GM12801 (cell line): ENCODE measurements around the gene RBMX.

Experiments used
- TF ChIP-seq, protein P1 (sequence below): IDR thresholded peaks from one replicate; pipeline ENCODE4 v1.5.1; 2011; ENCODE audit warnings: control low read depth; ENCODE audit not compliant: insufficient read length; ENCODE audit errors: extremely low read depth

The RBMX gene

DNA sequence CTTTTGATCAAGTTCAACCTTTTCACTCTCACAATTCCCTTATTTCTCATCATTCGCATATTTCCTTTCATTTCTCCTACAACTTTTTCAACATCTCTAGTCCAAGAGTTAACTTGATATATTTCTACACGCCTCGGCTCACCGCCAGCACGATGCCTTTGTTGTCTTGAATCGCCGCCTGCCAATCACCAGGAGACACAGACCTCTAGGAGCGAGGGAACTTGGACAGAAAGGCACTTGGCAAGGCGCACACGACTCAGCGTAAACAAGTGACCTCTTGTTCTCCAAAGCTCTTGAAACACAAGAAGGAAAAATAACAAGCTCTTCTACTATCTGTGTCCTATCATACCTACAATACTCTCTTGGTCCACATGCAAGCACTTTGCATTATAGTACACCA is 27.1 kb upstream of the RBMX start:
- TF ChIP-seq, protein P1, sequence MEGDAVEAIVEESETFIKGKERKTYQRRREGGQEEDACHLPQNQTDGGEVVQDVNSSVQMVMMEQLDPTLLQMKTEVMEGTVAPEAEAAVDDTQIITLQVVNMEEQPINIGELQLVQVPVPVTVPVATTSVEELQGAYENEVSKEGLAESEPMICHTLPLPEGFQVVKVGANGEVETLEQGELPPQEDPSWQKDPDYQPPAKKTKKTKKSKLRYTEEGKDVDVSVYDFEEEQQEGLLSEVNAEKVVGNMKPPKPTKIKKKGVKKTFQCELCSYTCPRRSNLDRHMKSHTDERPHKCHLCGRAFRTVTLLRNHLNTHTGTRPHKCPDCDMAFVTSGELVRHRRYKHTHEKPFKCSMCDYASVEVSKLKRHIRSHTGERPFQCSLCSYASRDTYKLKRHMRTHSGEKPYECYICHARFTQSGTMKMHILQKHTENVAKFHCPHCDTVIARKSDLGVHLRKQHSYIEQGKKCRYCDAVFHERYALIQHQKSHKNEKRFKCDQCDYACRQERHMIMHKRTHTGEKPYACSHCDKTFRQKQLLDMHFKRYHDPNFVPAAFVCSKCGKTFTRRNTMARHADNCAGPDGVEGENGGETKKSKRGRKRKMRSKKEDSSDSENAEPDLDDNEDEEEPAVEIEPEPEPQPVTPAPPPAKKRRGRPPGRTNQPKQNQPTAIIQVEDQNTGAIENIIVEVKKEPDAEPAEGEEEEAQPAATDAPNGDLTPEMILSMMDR = no peak

DNA sequence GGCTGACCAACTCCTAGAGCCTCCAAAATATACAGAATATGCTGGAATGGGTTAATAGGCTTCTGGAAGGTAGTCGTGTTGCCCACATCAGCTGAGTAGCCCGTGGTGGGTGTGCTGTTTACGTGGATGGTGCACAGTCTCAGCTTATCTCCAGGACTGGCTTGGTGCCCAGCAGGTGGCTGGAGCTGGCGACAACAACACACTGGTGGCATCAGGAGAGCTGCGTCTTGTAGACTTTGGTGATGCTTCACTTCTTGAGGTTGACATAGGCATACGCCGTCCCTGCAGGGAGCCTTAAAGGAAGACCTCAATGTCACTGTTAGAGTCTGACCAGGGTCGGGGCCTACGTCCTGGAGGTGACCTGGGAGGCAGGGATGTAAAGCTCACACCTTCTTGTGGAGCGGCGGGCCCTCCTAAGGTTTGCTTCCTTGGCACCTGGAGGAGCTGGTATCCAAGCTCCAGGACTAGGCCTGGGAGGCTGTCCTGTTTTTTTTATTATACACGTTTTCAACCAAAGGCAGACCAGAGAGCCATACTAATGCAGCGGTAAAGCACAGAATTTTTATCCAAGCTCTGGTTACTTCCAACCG is 26.5 kb upstream of the RBMX start:
- TF ChIP-seq, protein P1 = no peak

DNA sequence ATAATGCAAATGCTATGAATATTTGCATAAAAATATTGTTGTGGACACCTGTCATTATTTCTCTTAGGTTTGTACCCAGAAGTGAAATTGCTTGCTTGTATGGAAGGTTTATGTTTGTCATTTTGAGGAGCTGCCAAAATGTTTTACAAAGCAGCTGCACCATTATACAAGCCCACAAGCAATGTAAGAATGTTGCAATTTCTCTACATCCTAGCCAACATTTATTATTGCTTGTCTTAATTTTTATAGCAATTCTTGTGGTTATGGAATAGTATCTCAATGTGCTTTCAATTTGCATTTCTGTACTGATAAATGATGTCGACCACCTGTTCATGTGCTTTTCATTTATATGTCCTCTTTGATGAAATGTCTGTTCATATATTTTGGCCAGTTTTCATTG is 18.7 kb upstream of the RBMX start:
- TF ChIP-seq, protein P1 = no peak

DNA sequence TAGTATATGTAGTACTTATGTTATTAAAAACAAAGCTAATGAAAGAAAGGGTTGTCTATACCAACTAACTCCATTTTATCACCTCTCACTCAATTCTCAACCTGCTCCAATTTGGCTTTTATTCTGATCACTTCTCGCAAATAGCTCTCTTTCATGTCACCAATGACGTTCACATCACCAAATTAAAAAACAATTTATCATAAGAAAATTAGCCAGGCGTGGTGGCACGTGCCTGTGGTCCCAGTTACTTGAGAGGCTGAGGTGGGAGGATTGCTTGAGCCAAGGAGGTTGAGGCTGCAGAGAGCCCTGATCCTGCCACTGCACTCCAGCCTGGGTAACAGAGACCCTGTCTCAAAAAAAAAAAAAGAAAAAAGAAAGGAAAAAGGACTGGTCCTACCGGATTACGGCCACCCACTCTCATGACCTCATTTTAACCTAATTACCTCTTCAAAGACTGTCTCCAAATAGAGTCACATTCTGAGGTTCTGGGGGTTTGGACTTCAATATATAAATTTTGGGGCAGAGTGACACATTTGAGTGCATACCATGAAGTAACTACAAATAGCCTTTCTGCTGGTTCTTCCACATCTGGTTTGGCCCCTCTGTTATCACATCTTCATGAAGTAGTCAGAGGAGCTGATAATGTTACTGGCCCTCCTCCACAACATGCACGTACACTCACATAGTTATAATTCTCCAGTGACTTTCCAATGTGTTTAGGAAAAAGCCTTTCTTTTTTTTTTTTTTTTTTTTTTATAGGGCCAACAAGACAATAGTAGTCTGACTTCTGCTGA is 15.8 kb upstream of the RBMX start:
- TF ChIP-seq, protein P1 = no peak

DNA sequence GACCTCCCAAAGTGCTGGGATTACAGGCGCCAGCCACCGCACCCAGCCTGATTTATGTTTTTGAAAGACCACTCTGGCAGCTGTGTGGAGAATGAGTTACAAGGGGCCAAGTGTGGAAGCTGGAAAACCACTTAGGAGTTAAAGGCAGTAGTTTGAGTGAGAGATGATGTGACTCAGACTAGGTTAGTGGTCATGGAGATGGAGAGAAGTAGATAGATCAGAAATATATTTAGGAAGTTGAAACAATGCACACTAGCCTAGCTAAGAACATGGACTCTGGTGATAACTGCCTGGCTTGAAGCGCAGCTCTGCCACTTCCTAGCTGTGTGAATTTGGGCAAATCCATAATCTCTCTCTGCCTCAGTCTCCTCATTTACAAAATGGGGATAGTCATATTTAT is 11.9 kb upstream of the RBMX start:
- TF ChIP-seq, protein P1 = no peak

DNA sequence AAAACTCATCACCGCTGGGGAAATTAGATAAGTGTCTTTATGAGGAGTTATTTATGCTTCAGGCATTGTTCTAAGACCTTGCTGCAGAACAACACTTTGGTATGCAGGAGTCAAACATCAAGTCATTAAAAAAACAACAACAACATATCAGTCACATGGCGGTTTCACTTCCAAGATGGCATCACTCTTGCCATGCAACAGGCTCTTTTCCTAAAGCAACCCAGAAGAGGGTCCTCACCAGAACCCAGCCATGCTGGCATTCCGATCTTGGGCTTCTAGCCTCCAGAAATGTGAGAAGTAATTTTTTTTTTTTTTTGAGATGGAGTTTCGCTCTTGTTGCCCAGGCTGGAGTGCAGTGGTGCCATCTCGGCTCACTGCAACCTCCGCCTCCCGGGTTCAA is 8.7 kb upstream of the RBMX start:
- TF ChIP-seq, protein P1 = no peak

DNA sequence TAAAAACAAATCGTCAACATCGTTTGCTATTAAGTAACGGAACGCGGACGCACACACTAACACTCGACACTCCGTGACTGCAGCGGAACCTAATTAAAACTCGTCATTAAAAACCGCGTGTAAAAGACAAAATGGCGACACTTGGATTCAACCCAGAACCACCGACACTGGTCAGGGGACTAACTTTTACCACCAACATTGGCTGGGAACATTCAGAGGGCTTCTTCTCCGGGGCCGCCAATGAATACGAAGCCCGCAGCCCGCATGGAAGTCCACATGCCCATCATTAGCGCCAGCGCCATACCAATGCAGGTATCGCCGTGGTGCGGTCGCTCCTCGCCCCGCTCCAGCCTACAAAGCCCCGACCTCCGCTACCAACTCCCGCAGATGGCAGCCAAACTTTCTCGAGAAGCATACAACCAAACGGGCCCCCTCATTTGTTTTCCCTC is 498 bp downstream of the RBMX start:
- TF ChIP-seq, protein P1 = no peak
